ENCODE data around the gene STARD9. TPM values are rescaled to one million over a fixed set of nuclear protein-coding genes. Genes with fewer than 3 reads are reported as not detected.

Gene STARD9
- total and polyA plus RNA-seq, 8 donors = 1.4 to 45.7 (median 11.8) TPM

DNA sequence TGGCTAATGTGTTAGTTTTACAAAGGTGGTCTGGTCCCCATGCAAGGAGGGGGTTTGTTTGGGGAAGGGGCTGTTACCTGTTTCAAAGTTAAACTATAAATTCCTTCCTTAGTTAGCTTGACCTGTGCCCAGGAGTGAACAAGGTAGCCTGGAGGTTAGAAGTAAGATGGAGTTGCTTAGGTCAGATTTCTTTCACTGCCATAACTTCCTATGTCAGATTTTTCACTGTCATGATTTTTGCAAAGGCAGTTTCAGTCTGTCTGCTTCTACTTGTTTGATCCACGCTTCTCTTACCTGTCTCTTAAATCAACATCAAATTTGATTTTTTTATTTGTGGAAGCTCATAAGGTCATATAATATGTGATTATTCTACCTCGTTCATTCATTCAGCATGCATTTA lies 28.6 kb downstream of the STARD9 start:
- intact Hi-C loops (cut with DNase I; ENCODE audit: low total_unique reads) = no loop called here
- TF ChIP-seq, protein P1, sequence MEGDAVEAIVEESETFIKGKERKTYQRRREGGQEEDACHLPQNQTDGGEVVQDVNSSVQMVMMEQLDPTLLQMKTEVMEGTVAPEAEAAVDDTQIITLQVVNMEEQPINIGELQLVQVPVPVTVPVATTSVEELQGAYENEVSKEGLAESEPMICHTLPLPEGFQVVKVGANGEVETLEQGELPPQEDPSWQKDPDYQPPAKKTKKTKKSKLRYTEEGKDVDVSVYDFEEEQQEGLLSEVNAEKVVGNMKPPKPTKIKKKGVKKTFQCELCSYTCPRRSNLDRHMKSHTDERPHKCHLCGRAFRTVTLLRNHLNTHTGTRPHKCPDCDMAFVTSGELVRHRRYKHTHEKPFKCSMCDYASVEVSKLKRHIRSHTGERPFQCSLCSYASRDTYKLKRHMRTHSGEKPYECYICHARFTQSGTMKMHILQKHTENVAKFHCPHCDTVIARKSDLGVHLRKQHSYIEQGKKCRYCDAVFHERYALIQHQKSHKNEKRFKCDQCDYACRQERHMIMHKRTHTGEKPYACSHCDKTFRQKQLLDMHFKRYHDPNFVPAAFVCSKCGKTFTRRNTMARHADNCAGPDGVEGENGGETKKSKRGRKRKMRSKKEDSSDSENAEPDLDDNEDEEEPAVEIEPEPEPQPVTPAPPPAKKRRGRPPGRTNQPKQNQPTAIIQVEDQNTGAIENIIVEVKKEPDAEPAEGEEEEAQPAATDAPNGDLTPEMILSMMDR (IDR thresholded peaks at IDR 0.05) = no peak
- H3K27ac ChIP-seq = no peak overlapping the region
- H3K27me3 ChIP-seq = no peaks in the 10 kb centered on the region
- H3K36me3 ChIP-seq = no peaks in the 10 kb centered on the region
- H3K4me3 ChIP-seq = no peak overlapping the region
- no peaks in the 10 kb centered on the region for H3K9me3 ChIP-seq
- 67 to 80% (median 79%) methylated on average over 2 of the region's 2 CpGs for WGBS, 5 donors
- H3K4me1 ChIP-seq = peaks cover 11 to 49% (median 21%) of the 10 kb centered on the region in 4 donors
- no peak for DNase-seq

DNA sequence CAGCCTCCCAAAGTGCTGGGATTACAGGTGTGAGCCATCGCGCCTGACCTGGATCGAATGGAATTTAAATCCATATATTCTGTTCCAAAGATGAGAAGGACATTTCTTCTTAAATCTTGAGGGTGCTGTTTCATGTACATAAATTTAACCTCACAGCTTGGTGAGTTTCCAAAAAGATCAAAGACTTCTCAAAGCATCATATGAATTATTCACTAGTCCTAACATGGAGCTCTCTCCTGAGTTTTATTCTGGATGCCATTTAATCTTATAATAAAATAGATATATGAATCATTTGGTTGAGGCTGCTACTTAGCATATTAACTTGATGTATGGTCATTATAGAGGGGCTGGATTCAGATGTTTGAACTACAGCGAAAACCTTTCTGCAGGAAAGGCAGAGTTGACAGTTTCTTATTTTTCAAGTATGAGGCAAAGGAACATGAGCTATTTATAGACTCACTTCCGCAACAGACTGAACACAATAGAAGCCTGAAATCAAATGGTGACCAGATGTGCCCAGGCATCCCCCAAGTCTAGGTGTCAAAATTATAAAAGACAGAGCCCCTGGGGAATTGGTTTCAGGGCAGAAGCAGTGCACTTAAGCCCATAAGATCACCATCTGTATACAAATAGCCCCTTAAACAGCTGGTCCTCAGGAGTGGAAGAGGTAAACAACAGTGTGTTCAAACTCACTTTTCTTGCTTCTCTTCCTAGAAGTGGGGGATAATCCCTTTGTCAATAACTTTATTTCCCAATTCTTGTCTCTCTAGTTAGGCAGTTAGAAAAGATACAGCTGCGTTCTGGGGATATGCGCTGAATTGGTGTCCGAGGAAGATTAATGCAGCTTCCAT lies 29.7 kb downstream of the STARD9 start:
- H3K9me3 ChIP-seq = no peaks in the 10 kb centered on the region
- H3K4me3 ChIP-seq = no peak overlapping the region
- 59 to 69% (median 61%) methylated on average over 8 of the region's 8 CpGs for WGBS, 5 donors
- peaks cover 11 to 49% (median 22%) of the 10 kb centered on the region in 4 donors for H3K4me1 ChIP-seq
- no peak for TF ChIP-seq POLR2AphosphoS5 (IDR thresholded peaks at IDR 0.05)
- no peak for TF ChIP-seq POLR2A (IDR thresholded peaks at IDR 0.05)
- TF ChIP-seq, protein P1 (IDR thresholded peaks at IDR 0.05) = no peak
- no peak for TF ChIP-seq EP300 (IDR thresholded peaks at IDR 0.05)
- peak overlapping the region in 4 of 5 donors; percentile 27 to 62 (median 52) for H3K27ac ChIP-seq
- peak in 1 of 2 donors; percentile 78 for DNase-seq
- no peaks in the 10 kb centered on the region for H3K27me3 ChIP-seq
- intact Hi-C loops (cut with DNase I; ENCODE audit: low total_unique reads) = no loop called here
- no peaks in the 10 kb centered on the region for H3K36me3 ChIP-seq

DNA sequence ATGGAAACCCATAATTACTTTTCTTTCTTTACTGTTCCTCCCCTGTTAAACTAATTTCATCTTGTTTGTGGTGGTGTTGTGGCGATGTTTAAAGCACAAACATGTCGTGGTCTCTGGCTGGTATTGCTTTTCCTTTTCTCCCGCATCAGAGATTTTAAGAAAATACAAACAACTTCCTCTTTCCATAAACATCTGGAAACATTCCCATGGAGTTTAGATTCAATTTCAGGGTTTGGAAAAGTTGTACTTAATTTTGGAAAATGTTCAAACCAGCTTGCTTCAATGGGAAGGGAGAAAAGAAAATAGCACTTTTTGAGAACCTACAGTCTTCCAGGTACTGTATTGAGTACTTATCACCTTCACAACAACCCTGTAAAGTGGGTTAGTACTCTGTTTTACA lies 30.4 kb downstream of the STARD9 start:
- WGBS, 5 donors = 59 to 77% (median 70%) methylated on average over 3 of the region's 3 CpGs

DNA sequence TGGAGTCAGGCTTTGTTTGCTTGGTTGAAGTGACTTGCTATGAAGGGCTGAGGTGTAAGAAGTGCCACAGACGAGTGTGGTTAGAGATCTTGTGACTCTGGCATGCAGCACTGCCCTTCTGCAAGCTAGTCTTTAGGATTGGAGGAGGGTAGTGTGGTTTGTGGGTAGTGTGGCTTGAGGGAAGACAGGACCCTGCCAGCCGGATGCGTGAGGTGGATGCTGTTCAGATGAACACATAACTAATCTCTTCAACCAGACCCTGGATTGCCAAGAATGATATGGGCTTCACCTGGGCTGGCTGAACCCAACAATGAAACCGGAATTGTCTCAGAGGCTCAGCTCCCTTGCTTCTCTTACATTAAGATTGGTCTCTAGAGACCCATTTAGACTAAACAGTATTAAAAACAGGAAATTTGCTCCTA lies 32.7 kb downstream of the STARD9 start:
- H3K9me3 ChIP-seq = no peaks in the 10 kb centered on the region
- H3K36me3 ChIP-seq = no peaks in the 10 kb centered on the region
- DNase-seq = peak in 1 of 2 donors; percentile 49
- 44 to 57% (median 51%) methylated on average over 4 of the region's 4 CpGs for WGBS, 5 donors
- no peak overlapping the region for H3K27ac ChIP-seq
- H3K4me3 ChIP-seq = no peak overlapping the region
- peaks cover 8 to 48% (median 21%) of the 10 kb centered on the region in 4 donors for H3K4me1 ChIP-seq
- intact Hi-C loops (cut with DNase I; ENCODE audit: low total_unique reads) = no loop called here
- TF ChIP-seq, protein P1 (IDR thresholded peaks at IDR 0.05) = no peak
- TF ChIP-seq POLR2AphosphoS5 (IDR thresholded peaks at IDR 0.05) (no peak), EP300 (IDR thresholded peaks at IDR 0.05) (no peak), POLR2A (IDR thresholded peaks at IDR 0.05) (no peak)
- no peaks in the 10 kb centered on the region for H3K27me3 ChIP-seq

More for the DNA sequence above, 30.4 kb downstream of the STARD9 start:
- Histone ChIP-seq H3K36me3 (no peaks in the 10 kb centered on the region), H3K4me1 (peaks cover 11 to 52% (median 22%) of the 10 kb centered on the region in 4 donors), H3K9me3 (no peaks in the 10 kb centered on the region), H3K27ac (peak overlapping the region in 4 of 5 donors; percentile 27 to 62 (median 52)), H3K4me3 (no peak overlapping the region), H3K27me3 (no peaks in the 10 kb centered on the region)
- TF ChIP-seq, protein P1 (IDR thresholded peaks at IDR 0.05) = no peak
- TF ChIP-seq POLR2A (IDR thresholded peaks at IDR 0.05) (no peak), EP300 (IDR thresholded peaks at IDR 0.05) (no peak), POLR2AphosphoS5 (IDR thresholded peaks at IDR 0.05) (no peak)
- intact Hi-C loops (cut with DNase I; ENCODE audit: low total_unique reads) = no loop called here
- DNase-seq = no peak
